Tibial artery (tissue), 4 donors: Measurements from ENCODE around the gene F7.
"Not testable (repeated sequence)": the region's sequence is repeated elsewhere in the genome, so short reads cannot be mapped to it uniquely, and the experiment has no call there.

Experiments used
- DNase-seq, 2 donors: peaks; one replicate each; pipeline ENCODE4 v3.0.0-alpha.2; 2019
- H3K27ac ChIP-seq, 2 donors: fragments of 200-600 bp; sonication (generic) in 1 of 2; 1 replicate in 1 of 2; 2 replicates in 1 of 2; pipeline ENCODE4 v1.5.1; 2018 to 2019; ENCODE audit warnings: mild to moderate bottlenecking in 1 of 2
- H3K27me3 ChIP-seq, 2 donors: fragments of 200-600 bp; sonication (generic) in 1 of 2; one replicate each; pipeline versions ENCODE4 v1.5.1 to v1.6.0; 2016 to 2019
- H3K36me3 ChIP-seq, 3 donors: fragments of 200-600 bp; sonication (generic) in 2 of 3; one replicate each; pipeline ENCODE4 v1.5.1; 2016 to 2019; ENCODE audit warnings: mild to moderate bottlenecking in 2 of 3
- H3K4me1 ChIP-seq, 4 donors: fragments of 200-600 bp; sonication (generic) in 2 of 4; 1 replicate in 3 of 4; 2 replicates in 1 of 4; pipeline ENCODE4 v1.5.1; 2016 to 2019
- H3K4me3 ChIP-seq, 2 donors: fragments of 200-600 bp; sonication (generic) in 1 of 2; 1 replicate in 1 of 2; 2 replicates in 1 of 2; pipeline ENCODE4 v1.5.1; 2018 to 2019; ENCODE audit warnings: mild to moderate bottlenecking in 2 of 2
- H3K9me3 ChIP-seq, 3 donors: fragments of 200-600 bp; sonication (generic) in 1 of 3; one replicate each; pipeline ENCODE4 v1.5.1; 2016 to 2019
- CTCF ChIP-seq, 2 experiments: fragments of 200-600 bp in 1 of 2; fragments of 450-650 bp in 1 of 2; IDR thresholded peaks; one replicate each; pipeline ENCODE4 v1.5.1; 2017 to 2019; ENCODE audit warnings: antibody characterized with exemption in 2 of 2, mild to moderate bottlenecking in 1 of 2, moderate library complexity in 1 of 2
- intact Hi-C: fragments of 100-400 bp; cut with DNase I; formaldehyde crosslinking; loops from one replicate; pipeline ENCODE4 v1.15.0; 2023; ENCODE audit warnings: low total_unique reads

F7 gene

GRCh38 chr13:113105032-113105920 lies at the start of gene F7:
TSS of gene F7 (plus strand) at chr13:113105791. CDS start at chr13:113105842, 51 bp downstream.
- Histone ChIP-seq H3K27me3 (peaks cover 0 to 34% of the 10 kb centered on the region in 2 donors), H3K36me3 (no peaks in the 10 kb centered on the region), H3K4me3 (no peak within 1 kb of the TSS), H3K9me3 (no peaks in the 10 kb centered on the region), H3K4me1 (peaks cover 0 to 10% (median 8%) of the 10 kb centered on the region in 4 donors), H3K27ac (no peak within 1 kb of the TSS)
- intact Hi-C loops: no loop called here
- no peak for TF ChIP-seq CTCF (IDR thresholded peaks at IDR 0.05)
- DNase-seq: no peak

GRCh38 chr13:113057084-113057483 lies 48.5 kb upstream of the F7 start:
- no peak overlapping the region for H3K4me3 ChIP-seq
- intact Hi-C loops: no loop called here
- no peaks in the 10 kb centered on the region for H3K9me3 ChIP-seq
- DNase-seq: no peak
- no peak for TF ChIP-seq CTCF (IDR thresholded peaks at IDR 0.05)
- peaks cover 0 to 28% (median 5%) of the 10 kb centered on the region in 3 donors for H3K36me3 ChIP-seq
- no peaks in the 10 kb centered on the region for H3K4me1 ChIP-seq
- no peak overlapping the region for H3K27ac ChIP-seq
- no peaks in the 10 kb centered on the region for H3K27me3 ChIP-seq

GRCh38 chr13:113057559-113057958 lies 48.0 kb upstream of the F7 start:
- H3K4me1 ChIP-seq, H3K27ac ChIP-seq, H3K9me3 ChIP-seq, intact Hi-C loops, H3K27me3 ChIP-seq, H3K4me3 ChIP-seq, DNase-seq: not testable (repeated sequence)
- H3K36me3 ChIP-seq: peaks cover 0 to 29% (median 5%) of the 10 kb centered on the region in 3 donors

GRCh38 chr13:113058129-113058987 lies 47.2 kb upstream of the F7 start:
- Histone ChIP-seq H3K4me1 (no peaks in the 10 kb centered on the region), H3K27me3 (no peaks in the 10 kb centered on the region), H3K9me3 (no peaks in the 10 kb centered on the region), H3K36me3 (peaks cover 0 to 29% (median 9%) of the 10 kb centered on the region in 3 donors), H3K4me3 (no peak overlapping the region), H3K27ac (no peak overlapping the region)
- TF ChIP-seq CTCF (IDR thresholded peaks at IDR 0.05): no peak
- DNase-seq: no peak
- intact Hi-C loops: no loop called here

- no peak for TF ChIP-seq CTCF (IDR thresholded peaks at IDR 0.05)
- H3K36me3 ChIP-seq: peaks cover 0 to 28% (median 9%) of the 10 kb centered on the region in 3 donors
- H3K27me3 ChIP-seq: no peaks in the 10 kb centered on the region
- intact Hi-C loops: no loop called here
- no peak for DNase-seq
- H3K4me1 ChIP-seq: no peaks in the 10 kb centered on the region
- no peak overlapping the region for H3K4me3 ChIP-seq
- H3K27ac ChIP-seq: no peak overlapping the region
- H3K9me3 ChIP-seq: no peaks in the 10 kb centered on the region
These were observed 46.4 kb upstream of the F7 start for GRCh38 chr13:113058988-113059850.
